T-cell (primary cell): Measurements from ENCODE around the gene ZNF740. TPM values are rescaled to one million over a fixed set of nuclear protein-coding genes. Genes with fewer than 3 reads are reported as not detected.
A peak's percentile ranks its signal among the peaks of the same experiment; 100 is the strongest.

ENCODE experiments used
- ATAC-seq, 4 experiments: fragments of 200-7000 bp in 3 of 4; fragments of 150-1000 bp in 1 of 4; cut with Tn5 transposase; replicated peaks in 1 of 4; 1 replicate in 3 of 4; 2 replicates in 1 of 4; pipeline ENCODE4 v1.10.0; 2021; ENCODE audit warnings: moderate library complexity in 3 of 4, mild to moderate bottlenecking in 2 of 4, moderate number of reproducible peaks in 1 of 4
- CTCF ChIA-PET, 2 donors: fragments of 300-600 bp; sonication (Branson Sonifier 250); formaldehyde crosslinking; loops; one replicate each; lab custom pipeline; 2022; ENCODE audit warnings: antibody characterized with exemption in 2 of 2; lab: Charles Lee
- POLR2A ChIA-PET, 2 donors: fragments of 300-600 bp; sonication (Branson Sonifier 250); formaldehyde crosslinking; loops; one replicate each; lab custom pipeline; 2022; ENCODE audit warnings: antibody characterized with exemption in 2 of 2; lab: Charles Lee
- DNase-seq, 35 experiments: peaks; one replicate each; pipeline versions ENCODE4 v3.0.0 to v3.0.0-alpha.2; 2013 to 2023
- H3K27ac ChIP-seq: one replicate; pipeline ENCODE4 v1.5.1; 2013; ENCODE audit warnings: low read length
- H3K27me3 ChIP-seq, 2 experiments: replicated peaks in 1 of 2; 1 replicate in 1 of 2; 2 replicates in 1 of 2; pipeline versions ENCODE4 v1.6.1 to v1.7.0; 2013; ENCODE audit warnings: low read length in 1 of 2, mixed read lengths in 1 of 2; ENCODE audit not compliant: control insufficient read depth in 2 of 2, insufficient read depth in 2 of 2; ENCODE audit errors: extremely low read depth in 1 of 2
- H3K36me3 ChIP-seq, 2 donors: 1 replicate in 1 of 2; 2 replicates in 1 of 2; pipeline versions ENCODE4 v1.6.1 to v1.7.0; 2013; ENCODE audit warnings: low read length in 1 of 2; ENCODE audit not compliant: control insufficient read depth in 2 of 2, insufficient read depth in 1 of 2; ENCODE audit errors: extremely low read depth in 1 of 2
- H3K4me1 ChIP-seq, 2 experiments: 1 replicate in 1 of 2; 2 replicates in 1 of 2; pipeline versions ENCODE4 v1.6.1 to v1.7.0; 2013; ENCODE audit warnings: low read length in 2 of 2, mixed read lengths in 1 of 2; ENCODE audit not compliant: insufficient read depth in 2 of 2, control insufficient read depth in 1 of 2; ENCODE audit errors: extremely low read depth in 1 of 2
- H3K4me3 ChIP-seq, 2 donors: 1 replicate in 1 of 2; 2 replicates in 1 of 2; pipeline versions ENCODE4 v1.5.1 to v1.7.0; 2013; ENCODE audit warnings: mild to moderate bottlenecking in 2 of 2, low read length in 1 of 2, moderate library complexity in 1 of 2; ENCODE audit not compliant: control insufficient read depth in 1 of 2; ENCODE audit errors: extremely low read depth in 1 of 2
- H3K9me3 ChIP-seq: 2 replicates; pipeline ENCODE4 v1.7.0; 2013
- H3K27ac Mint-ChIP-seq, 2 donors: one replicate each; pipeline ENCODE4 v1.8.0; 2020 to 2021; ENCODE audit warnings: mild to moderate bottlenecking in 2 of 2, mixed read lengths in 2 of 2
- H3K27me3 Mint-ChIP-seq, 2 donors: one replicate each; pipeline ENCODE4 v1.8.0; 2021 to 2022; ENCODE audit warnings: mixed read lengths in 2 of 2
- H3K36me3 Mint-ChIP-seq: one replicate; pipeline ENCODE4 v1.8.0; 2021; ENCODE audit warnings: mixed read lengths
- H3K4me1 Mint-ChIP-seq, 3 donors: one replicate each; pipeline ENCODE4 v1.8.0; 2020 to 2022; ENCODE audit warnings: mixed read lengths in 3 of 3, mild to moderate bottlenecking in 1 of 3
- H3K4me3 Mint-ChIP-seq, 3 donors: one replicate each; pipeline ENCODE4 v1.8.0; 2020 to 2022; ENCODE audit warnings: mild to moderate bottlenecking in 3 of 3, mixed read lengths in 3 of 3, moderate library complexity in 3 of 3
- H3K9me3 Mint-ChIP-seq, 3 donors: one replicate each; pipeline ENCODE4 v1.8.0; 2020 to 2022; ENCODE audit warnings: mixed read lengths in 3 of 3
- WGBS: methylation state at CpG from one replicate; pipeline ENCODE4 v1.1.5; 2013; ENCODE audit warnings: missing lambda C conversion rate; ENCODE audit not compliant: insufficient coverage; 5-methylcytosine and 5-hydroxymethylcytosine counted together
- total RNA-seq, 35 experiments: library from RNA in 6 of 35; stranded (reverse) in 6 of 35; fragments of 120-200 nt in 1 of 35; gene quantifications; one replicate each; pipeline versions ENCODE4 v1.2.1 to v1.2.4 and lab custom pipeline; 2013 to 2026

The ZNF740 gene
- total RNA-seq, 5 donors from 2014 or later (not counting 1 experiment from before 2014, with no cell fraction given) = 36.4 to 94.2 (median 83.9) TPM

- POLR2A ChIA-PET = interaction anchor here (0.5 to 1.3 kb wide), 3 partner anchors 17 to 188 kb away, joined by 3 to 4 read pairs (median 4); no protein-coding TSS in a partner anchor
- CTCF ChIA-PET = interaction anchor here (0.6 to 3.1 kb wide), 5 partner anchors 20 to 564 kb away, joined by 3 to 11 read pairs (median 3); no protein-coding TSS in a partner anchor
- Histone ChIP-seq H3K36me3 (peaks cover 10 to 54% of the 10 kb centered on the region in 2 donors), H3K4me3 (peak overlapping the region in 1 of 2 donors; percentile 93), H3K27ac (no peak overlapping the region), H3K27me3 (no peaks in the 10 kb centered on the region), H3K4me1 (peaks cover 33 to 56% of the 10 kb centered on the region in 2 experiments), H3K9me3 (no peaks in the 10 kb centered on the region)
- Mint-ChIP-seq H3K27me3 (no peaks in the 10 kb centered on the region), H3K36me3 (peaks cover 44% of the 10 kb centered on the region), H3K4me1 (peaks cover 60 to 63% (median 62%) of the 10 kb centered on the region in 3 donors), H3K9me3 (no peaks in the 10 kb centered on the region), H3K4me3 (peak overlapping the region; percentile 89 to 97 (median 91)), H3K27ac (peak overlapping the region; percentile 85 to 89)
- ATAC-seq (no peak), DNase-seq (no peak)
- 100% methylated on average over 2 of the region's 2 CpGs for WGBS
Measured at GRCh38 chr12:53181935-53182334, 1.4 kb downstream of the ZNF740 start.

- Mint-ChIP-seq H3K27me3 (no peaks in the 10 kb centered on the region), H3K36me3 (peaks cover 53% of the 10 kb centered on the region), H3K27ac (peak overlapping the region; percentile 76 to 89), H3K9me3 (no peaks in the 10 kb centered on the region), H3K4me3 (peak overlapping the region; percentile 89 to 97 (median 91)), H3K4me1 (peaks cover 60 to 63% (median 62%) of the 10 kb centered on the region in 3 donors)
- POLR2A ChIA-PET = no interaction called here
- Histone ChIP-seq H3K4me3 (no peak overlapping the region), H3K36me3 (peaks cover 10 to 63% of the 10 kb centered on the region in 2 donors), H3K27me3 (no peaks in the 10 kb centered on the region), H3K4me1 (peaks cover 33 to 56% of the 10 kb centered on the region in 2 experiments), H3K27ac (no peak overlapping the region), H3K9me3 (no peaks in the 10 kb centered on the region)
- ATAC-seq (no peak), DNase-seq (no peak)
- CTCF ChIA-PET = interaction anchor here in 1 of 2 donors (1.0 kb wide), 1 partner anchor 32 kb away, joined by 3 read pairs; no protein-coding TSS in a partner anchor
- WGBS = no CpG with 5 or more reads among the region's 2 CpGs
Measured at GRCh38 chr12:53182903-53183302, 2.4 kb downstream of the ZNF740 start.

DNA sequence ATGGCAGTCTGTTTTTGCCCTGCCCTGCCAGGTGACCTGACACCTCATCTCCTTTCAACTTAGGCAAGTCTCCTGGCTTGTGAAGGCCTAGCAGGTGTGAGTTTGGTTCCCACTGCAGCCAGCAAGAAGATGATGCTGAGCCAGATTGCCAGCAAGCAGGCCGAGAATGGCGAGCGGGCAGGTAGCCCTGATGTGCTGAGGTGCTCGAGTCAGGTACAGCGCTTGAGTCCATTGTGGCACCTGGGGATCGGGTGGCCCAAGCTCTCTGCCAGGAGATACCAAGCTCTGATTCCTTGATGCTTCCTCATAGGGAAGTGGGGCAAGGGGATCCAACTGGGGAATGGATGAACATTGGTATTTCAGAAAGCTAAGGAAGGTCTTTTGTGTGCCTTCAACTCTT is 4.3 kb downstream of the ZNF740 start:
- Mint-ChIP-seq H3K36me3 (peaks cover 56% of the 10 kb centered on the region), H3K4me1 (peaks cover 52 to 63% (median 59%) of the 10 kb centered on the region in 3 donors), H3K27ac (peak overlapping the region; percentile 21 to 74), H3K4me3 (peak overlapping the region in 1 of 3 donors; percentile 97), H3K9me3 (no peaks in the 10 kb centered on the region), H3K27me3 (no peaks in the 10 kb centered on the region)
- Histone ChIP-seq H3K27ac (no peak overlapping the region), H3K4me3 (no peak overlapping the region), H3K4me1 (peaks cover 26 to 50% of the 10 kb centered on the region in 2 experiments), H3K9me3 (no peaks in the 10 kb centered on the region), H3K27me3 (no peaks in the 10 kb centered on the region), H3K36me3 (peaks cover 13 to 80% of the 10 kb centered on the region in 2 donors)
- CTCF ChIA-PET = interaction anchor here in 1 of 2 donors (1.2 kb wide), 1 partner anchor 11 kb away, joined by 3 read pairs; no protein-coding TSS in a partner anchor
- POLR2A ChIA-PET = interaction anchor here in 1 of 2 donors (0.8 kb wide), 1 partner anchor 10 kb away, joined by 3 read pairs; no protein-coding TSS in a partner anchor
- WGBS = 93% methylated on average over 6 of the region's 6 CpGs
- no peak for ATAC-seq
- no peak for DNase-seq

DNA sequence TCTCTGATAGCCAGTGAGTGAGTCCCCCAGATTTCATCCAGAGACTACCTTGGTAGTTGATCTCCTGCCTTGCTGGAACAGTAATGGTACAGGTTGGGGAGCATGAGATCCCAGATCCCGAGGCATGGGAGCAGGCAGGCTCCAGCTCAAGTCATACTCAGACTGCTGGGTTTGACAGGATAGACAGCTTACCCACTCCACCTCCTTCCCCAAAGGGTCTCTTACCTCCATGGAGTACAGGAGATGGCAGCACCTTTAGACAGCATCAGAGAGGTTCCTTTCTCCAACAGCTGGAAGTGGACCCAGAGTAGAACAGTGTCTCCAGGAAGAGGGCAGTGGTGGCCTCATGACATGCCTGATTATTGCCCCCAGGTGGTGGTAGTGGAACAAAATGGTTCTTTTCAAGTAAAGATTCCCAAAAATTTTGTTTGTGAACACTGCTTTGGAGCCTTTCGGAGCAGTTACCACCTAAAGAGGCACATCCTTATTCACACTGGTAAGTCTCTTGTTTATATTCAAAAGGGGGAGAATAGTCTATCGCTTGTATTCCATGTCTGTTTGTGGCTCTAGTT is 5.1 kb downstream of the ZNF740 start:
- CTCF ChIA-PET = interaction anchor here in 1 of 2 donors (1.2 kb wide), 1 partner anchor 10 kb away, joined by 3 read pairs; no protein-coding TSS in a partner anchor
- DNase-seq = no peak
- Histone ChIP-seq H3K36me3 (peaks cover 13 to 80% of the 10 kb centered on the region in 2 donors), H3K4me1 (peaks cover 24 to 53% of the 10 kb centered on the region in 2 experiments), H3K27me3 (no peaks in the 10 kb centered on the region), H3K4me3 (no peak overlapping the region), H3K9me3 (no peaks in the 10 kb centered on the region), H3K27ac (no peak overlapping the region)
- POLR2A ChIA-PET = no interaction called here
- H3K4me3 Mint-ChIP-seq = no peak overlapping the region
- H3K4me1 Mint-ChIP-seq = peaks cover 56 to 65% (median 58%) of the 10 kb centered on the region in 3 donors
- WGBS = no CpG with 5 or more reads among the region's 3 CpGs
- peaks cover 56% of the 10 kb centered on the region for H3K36me3 Mint-ChIP-seq
- H3K27ac Mint-ChIP-seq = peak overlapping the region; percentile 13 to 58
- ATAC-seq = no peak
- H3K27me3 Mint-ChIP-seq = no peaks in the 10 kb centered on the region
- H3K9me3 Mint-ChIP-seq = no peaks in the 10 kb centered on the region

- ChIA-PET CTCF (interaction anchor here in 1 of 2 donors (0.6 to 1.5 kb wide), 3 partner anchors 9 to 34 kb away, joined by 3 to 5 read pairs (median 3); no protein-coding TSS in a partner anchor), POLR2A (no interaction called here)
- Histone ChIP-seq H3K9me3 (no peaks in the 10 kb centered on the region), H3K27ac (no peak overlapping the region), H3K27me3 (no peaks in the 10 kb centered on the region), H3K36me3 (peaks cover 18 to 87% of the 10 kb centered on the region in 2 donors), H3K4me3 (no peak overlapping the region), H3K4me1 (peaks cover 18 to 54% of the 10 kb centered on the region in 2 experiments)
- peaks cover 57 to 61% (median 57%) of the 10 kb centered on the region in 3 donors for H3K4me1 Mint-ChIP-seq
- ATAC-seq (no peak), DNase-seq (no peak)
- H3K9me3 Mint-ChIP-seq = no peaks in the 10 kb centered on the region
- H3K27me3 Mint-ChIP-seq = no peaks in the 10 kb centered on the region
- H3K27ac Mint-ChIP-seq = peak overlapping the region in 1 of 2 donors; percentile 69
- no peak overlapping the region for H3K4me3 Mint-ChIP-seq
- 100% methylated on average over 1 of the region's 4 CpGs for WGBS
- H3K36me3 Mint-ChIP-seq = peaks cover 58% of the 10 kb centered on the region
Measured at GRCh38 chr12:53186745-53187144, 6.2 kb downstream of the ZNF740 start.

DNA sequence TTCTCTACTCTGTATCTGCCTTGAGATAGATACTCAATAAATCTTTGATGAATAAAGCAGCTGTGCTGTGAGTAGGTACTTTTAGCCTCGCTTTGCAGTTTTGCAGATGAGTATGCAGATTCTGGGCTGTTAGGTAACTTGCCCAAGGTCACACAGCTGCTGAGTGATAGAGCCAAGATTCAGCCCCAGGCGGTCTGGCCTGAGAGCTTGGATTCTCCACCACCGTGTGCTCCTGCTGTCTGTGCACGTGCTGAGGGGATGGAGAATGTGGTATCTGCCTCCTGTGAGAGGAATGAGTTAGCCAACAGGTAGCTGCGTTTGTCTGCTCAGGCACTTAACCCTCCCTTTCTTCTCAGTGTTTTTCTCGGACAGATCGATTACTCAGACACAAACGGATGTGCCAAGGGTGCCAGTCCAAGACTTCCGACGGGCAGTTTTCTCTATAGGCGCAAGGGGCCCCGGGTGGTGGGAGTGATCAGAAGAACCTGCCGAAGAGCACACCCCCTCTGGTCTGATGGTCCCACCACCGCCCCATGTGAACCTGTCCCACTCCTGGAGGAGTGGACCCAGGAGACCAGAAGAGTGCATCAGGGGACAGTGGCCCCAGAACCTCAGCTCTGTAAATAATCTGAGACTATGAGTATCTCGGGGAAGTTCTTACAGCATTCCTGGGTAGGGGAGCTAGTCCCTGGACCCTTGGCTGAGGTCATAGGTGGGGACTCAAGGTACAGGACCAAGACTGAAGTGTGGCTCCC is 6.8 kb downstream of the ZNF740 start:
- Mint-ChIP-seq H3K4me1 (peaks cover 51 to 59% (median 56%) of the 10 kb centered on the region in 3 donors), H3K4me3 (no peak overlapping the region), H3K27ac (peak overlapping the region in 1 of 2 donors; percentile 64), H3K36me3 (peaks cover 57% of the 10 kb centered on the region), H3K27me3 (no peaks in the 10 kb centered on the region), H3K9me3 (no peaks in the 10 kb centered on the region)
- POLR2A ChIA-PET = no interaction called here
- H3K27me3 ChIP-seq = no peaks in the 10 kb centered on the region
- H3K4me1 ChIP-seq = peaks cover 12 to 48% of the 10 kb centered on the region in 2 experiments
- H3K36me3 ChIP-seq = peaks cover 20 to 87% of the 10 kb centered on the region in 2 donors
- H3K9me3 ChIP-seq = no peaks in the 10 kb centered on the region
- CTCF ChIA-PET = interaction anchor here in 1 of 2 donors (0.6 to 1.5 kb wide), 3 partner anchors 8 to 86 kb away, joined by 3 to 5 read pairs (median 4); no protein-coding TSS in a partner anchor
- DNase-seq (no peak), ATAC-seq (no peak)
- 99% methylated on average over 8 of the region's 15 CpGs for WGBS
- H3K4me3 ChIP-seq = no peak overlapping the region
- H3K27ac ChIP-seq = no peak overlapping the region
